IgD-negative memory B cell (primary cell): ENCODE measurements around the gene SFTPA1. TPM values are rescaled to one million over a fixed set of nuclear protein-coding genes. Genes with fewer than 3 reads are reported as not detected.
"Not testable (repeated sequence)": the region's sequence is repeated elsewhere in the genome, so short reads cannot be mapped to it uniquely, and the experiment has no call there.

Experiments
- H3K27ac Mint-ChIP-seq, 3 donors: one replicate each; pipeline ENCODE4 v1.8.0; 2020 to 2022; ENCODE audit warnings: mild to moderate bottlenecking in 3 of 3, mixed read lengths in 3 of 3, moderate library complexity in 1 of 3
- H3K27me3 Mint-ChIP-seq: one replicate; pipeline ENCODE4 v1.8.0; 2021; ENCODE audit warnings: mixed read lengths
- H3K36me3 Mint-ChIP-seq: one replicate; pipeline ENCODE4 v1.8.0; 2020; ENCODE audit warnings: mild to moderate bottlenecking, mixed read lengths
- H3K4me1 Mint-ChIP-seq, 3 donors: one replicate each; pipeline ENCODE4 v1.8.0; 2020 to 2022; ENCODE audit warnings: mixed read lengths in 3 of 3, mild to moderate bottlenecking in 1 of 3
- H3K4me3 Mint-ChIP-seq, 4 donors: one replicate each; pipeline ENCODE4 v1.8.0; 2020 to 2022; ENCODE audit warnings: mild to moderate bottlenecking in 4 of 4, mixed read lengths in 4 of 4, moderate library complexity in 3 of 4
- H3K9me3 Mint-ChIP-seq, 3 donors: one replicate each; pipeline ENCODE4 v1.8.0; 2020 to 2021; ENCODE audit warnings: mixed read lengths in 3 of 3, mild to moderate bottlenecking in 1 of 3
- polyA plus RNA-seq: library from polyadenylated mRNA; unstranded; fragments of 300-500 nt; fragmentation: Illumina TruSeq; gene quantifications from one replicate; pipeline ENCODE4 v1.2.3, GENCODE V29; 2021

The SFTPA1 gene
- polyA plus RNA-seq, 1 donor from 2014 or later, result not detected

GRCh38 chr10:79629955-79630327 is 19.2 kb downstream of the SFTPA1 start:
- H3K9me3 Mint-ChIP-seq, result peaks cover 4 to 6% (median 5%) of the 10 kb centered on the region in 3 donors
- no peak overlapping the region for H3K27ac Mint-ChIP-seq
- H3K36me3 Mint-ChIP-seq, result no peaks in the 10 kb centered on the region
- no peaks in the 10 kb centered on the region for H3K4me1 Mint-ChIP-seq
- no peak overlapping the region for H3K4me3 Mint-ChIP-seq
- peaks cover 7% of the 10 kb centered on the region for H3K27me3 Mint-ChIP-seq

GRCh38 chr10:79636654-79637199 is 26.0 kb downstream of the SFTPA1 start:
- not testable (repeated sequence) for H3K27me3 Mint-ChIP-seq, H3K4me1 Mint-ChIP-seq, H3K27ac Mint-ChIP-seq, H3K9me3 Mint-ChIP-seq, H3K36me3 Mint-ChIP-seq, H3K4me3 Mint-ChIP-seq

- no peak overlapping the region for H3K4me3 Mint-ChIP-seq
- H3K36me3 Mint-ChIP-seq, result no peaks in the 10 kb centered on the region
- no peaks in the 10 kb centered on the region for H3K4me1 Mint-ChIP-seq
- no peak overlapping the region for H3K27ac Mint-ChIP-seq
- H3K27me3 Mint-ChIP-seq, result no peaks in the 10 kb centered on the region
- H3K9me3 Mint-ChIP-seq, result no peaks in the 10 kb centered on the region
Measured at GRCh38 chr10:79638318-79638717, 27.6 kb downstream of the SFTPA1 start.

- H3K27ac Mint-ChIP-seq, H3K36me3 Mint-ChIP-seq, H3K4me3 Mint-ChIP-seq, H3K9me3 Mint-ChIP-seq, H3K4me1 Mint-ChIP-seq, H3K27me3 Mint-ChIP-seq: not testable (repeated sequence)
Measured at GRCh38 chr10:79652695-79653094, 42.0 kb downstream of the SFTPA1 start.

- H3K4me3 Mint-ChIP-seq, H3K27ac Mint-ChIP-seq, H3K4me1 Mint-ChIP-seq, H3K36me3 Mint-ChIP-seq, H3K9me3 Mint-ChIP-seq, H3K27me3 Mint-ChIP-seq: not testable (repeated sequence)
Measured at GRCh38 chr10:79663287-79663686, 52.5 kb downstream of the SFTPA1 start.

GRCh38 chr10:79664686-79665085 is 53.9 kb downstream of the SFTPA1 start:
- H3K36me3 Mint-ChIP-seq, H3K4me3 Mint-ChIP-seq, H3K27ac Mint-ChIP-seq, H3K9me3 Mint-ChIP-seq, H3K4me1 Mint-ChIP-seq, H3K27me3 Mint-ChIP-seq: not testable (repeated sequence)

Other genes starting within 250 kb of the SFTPA1 start
- 0.80 TPM for gene ZCCHC24, start 165.3 kb upstream of the SFTPA1 start, polyA plus RNA-seq
- gene EIF5AL1, start 98.4 kb upstream of the SFTPA1 start, polyA plus RNA-seq, result 0.18 TPM
- not detected for gene SFTPA2, start 50.5 kb upstream of the SFTPA1 start, polyA plus RNA-seq
- gene NUTM2B, start 92.3 kb downstream of the SFTPA1 start, polyA plus RNA-seq, result 0.21 TPM
- gene NUTM2E, start 215.8 kb downstream of the SFTPA1 start, polyA plus RNA-seq, result not detected